HG03442 (cell line): ENCODE measurements around the gene SAE1.

Experiments
- ATAC-seq: cut with Tn5 transposase; IDR thresholded peaks from one replicate; pipeline ENCODE4 v1.9.1; 2021; ENCODE audit warnings: mild to moderate bottlenecking, moderate library complexity; ENCODE audit not compliant: unreplicated experiment

SAE1 gene

DNA sequence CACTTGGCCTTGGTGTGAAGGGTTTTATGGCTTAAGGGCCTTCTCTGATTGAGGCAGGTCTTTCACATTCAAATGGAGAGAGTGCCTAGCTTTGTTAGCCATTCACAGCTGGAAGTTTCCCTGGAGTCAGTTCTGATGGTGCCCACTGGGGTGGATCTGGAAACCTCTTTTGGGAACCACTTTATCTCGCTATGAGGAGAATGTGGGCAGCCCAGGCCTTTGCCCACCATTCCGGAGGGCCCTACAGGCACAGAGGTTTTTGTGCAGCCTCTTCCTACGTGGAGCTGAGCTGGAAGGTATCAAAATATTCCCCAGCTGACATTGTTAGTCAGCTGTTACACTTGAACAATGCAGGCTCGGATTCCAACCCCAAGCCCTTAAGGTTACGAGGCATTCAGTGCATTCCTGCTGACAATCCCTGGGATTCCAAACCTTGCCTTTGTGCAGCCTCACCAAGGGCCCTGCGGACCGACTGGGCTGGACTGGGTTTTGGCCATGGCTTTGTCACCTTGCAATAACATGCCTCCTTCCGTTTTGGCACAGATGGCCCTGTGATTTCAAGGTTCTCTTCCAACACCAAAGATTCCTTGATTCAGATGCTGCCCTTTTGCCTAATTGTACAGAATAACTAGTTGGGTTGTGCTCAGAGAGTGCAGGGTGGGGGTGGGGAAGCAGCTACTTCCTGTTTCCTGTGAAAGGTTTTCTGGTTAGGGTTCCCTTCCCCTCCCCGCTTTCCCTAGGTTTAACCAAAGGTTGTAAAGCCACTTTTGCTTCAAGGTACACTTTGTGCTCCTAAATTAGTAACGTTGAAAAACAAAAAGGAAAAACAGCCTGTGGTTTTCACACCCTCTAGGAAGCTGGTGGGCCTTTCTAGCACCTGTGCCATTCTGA is 27.0 kb downstream of the SAE1 start:
- no peak for ATAC-seq

DNA sequence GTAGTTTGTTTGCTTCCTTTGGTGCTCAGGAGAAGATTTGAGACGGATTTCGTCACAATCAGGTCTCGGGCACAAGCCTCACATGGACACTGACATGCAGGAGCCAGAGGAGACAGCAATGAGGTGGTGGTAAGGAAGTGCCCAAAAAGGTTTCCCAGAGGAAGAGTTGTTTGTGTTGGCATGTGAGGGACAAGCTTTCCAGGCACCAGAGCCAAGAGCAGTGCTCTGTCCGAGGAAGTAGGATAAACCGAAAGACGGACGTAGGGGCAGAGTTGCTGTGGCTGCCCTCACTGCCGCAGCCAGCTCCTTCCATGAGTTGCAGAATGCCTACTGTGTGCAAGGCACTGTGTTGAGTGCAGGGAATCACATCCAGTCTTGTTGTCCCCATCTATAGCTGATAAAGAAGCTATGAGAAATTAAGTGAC is 27.7 kb downstream of the SAE1 start:
- no peak for ATAC-seq

DNA sequence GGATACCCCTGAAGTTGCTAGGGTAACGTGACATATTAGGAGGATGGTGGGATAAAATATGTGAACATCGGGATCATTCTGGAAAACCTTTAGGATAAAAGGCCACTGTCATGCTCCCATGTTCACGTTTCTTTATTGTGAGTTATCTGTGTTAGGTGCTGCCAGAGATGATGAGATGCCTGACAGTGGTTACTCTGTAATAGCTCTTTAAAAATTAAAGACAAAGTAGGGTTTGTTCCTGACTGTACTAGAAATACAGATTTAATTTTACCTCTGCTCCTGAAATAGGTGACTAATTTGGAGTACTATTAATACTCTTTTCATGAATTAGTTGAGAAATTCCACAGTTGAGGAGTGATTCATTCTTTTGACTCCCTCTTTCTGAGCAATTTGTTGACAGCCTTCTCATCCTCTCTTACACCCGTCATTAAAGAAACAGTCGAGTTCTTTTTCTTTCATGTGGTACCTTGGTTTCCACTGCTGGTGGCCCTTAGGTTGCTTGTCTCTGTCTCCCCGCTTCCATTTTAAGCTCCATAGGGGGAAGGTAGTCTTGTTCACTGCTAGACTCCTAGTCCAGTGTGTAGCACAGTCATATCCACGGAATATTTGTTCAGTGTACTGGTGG is 28.4 kb downstream of the SAE1 start:
- no peak for ATAC-seq

DNA sequence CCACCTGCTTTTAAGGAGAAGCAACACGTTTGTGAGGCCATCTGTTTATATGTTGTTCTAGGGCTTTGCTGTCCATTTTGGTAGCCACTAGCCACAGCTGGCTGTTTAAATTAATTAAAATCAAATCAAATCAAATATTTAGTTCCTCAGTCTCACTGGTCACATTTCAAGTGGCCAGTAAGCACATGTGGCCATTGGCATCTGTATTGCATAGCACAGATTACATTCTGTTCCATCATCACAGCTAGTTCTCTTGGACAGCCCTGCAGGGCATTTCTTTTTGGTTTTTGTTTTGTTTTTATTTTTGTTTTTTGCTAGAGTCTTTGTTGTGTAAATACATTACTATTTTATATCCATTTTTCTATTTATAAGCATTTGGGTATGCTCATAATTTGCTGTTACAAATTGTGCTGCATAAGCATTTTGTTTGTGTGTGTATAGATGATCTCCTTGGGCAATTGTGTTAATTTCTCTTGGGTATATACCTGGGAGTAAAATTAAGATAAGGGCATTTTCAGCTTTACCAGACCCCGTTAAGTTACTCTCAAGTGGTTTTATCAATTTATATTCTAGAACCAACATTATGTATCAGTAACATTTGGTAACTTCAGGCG is 31.3 kb downstream of the SAE1 start:
- no peak for ATAC-seq

DNA sequence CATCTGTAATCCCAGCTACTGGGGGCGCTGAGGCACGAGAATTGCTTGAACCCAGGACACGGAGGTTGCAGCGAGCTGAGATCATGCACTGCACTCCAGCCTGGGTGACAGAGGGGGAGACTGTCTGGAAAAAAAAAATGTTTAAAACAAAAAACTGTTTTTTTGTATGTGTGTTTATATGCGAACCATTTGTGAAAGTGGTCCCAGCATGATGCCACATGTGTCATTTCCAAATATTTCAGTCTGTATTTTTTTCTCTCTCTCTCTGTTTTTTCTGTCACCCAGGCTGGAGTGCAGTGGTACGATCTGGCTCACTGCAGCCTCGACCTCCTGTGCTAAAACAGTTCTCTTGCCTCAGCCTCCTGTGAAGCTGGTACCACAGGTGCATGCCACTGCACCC is 37.4 kb downstream of the SAE1 start:
- ATAC-seq: no peak

DNA sequence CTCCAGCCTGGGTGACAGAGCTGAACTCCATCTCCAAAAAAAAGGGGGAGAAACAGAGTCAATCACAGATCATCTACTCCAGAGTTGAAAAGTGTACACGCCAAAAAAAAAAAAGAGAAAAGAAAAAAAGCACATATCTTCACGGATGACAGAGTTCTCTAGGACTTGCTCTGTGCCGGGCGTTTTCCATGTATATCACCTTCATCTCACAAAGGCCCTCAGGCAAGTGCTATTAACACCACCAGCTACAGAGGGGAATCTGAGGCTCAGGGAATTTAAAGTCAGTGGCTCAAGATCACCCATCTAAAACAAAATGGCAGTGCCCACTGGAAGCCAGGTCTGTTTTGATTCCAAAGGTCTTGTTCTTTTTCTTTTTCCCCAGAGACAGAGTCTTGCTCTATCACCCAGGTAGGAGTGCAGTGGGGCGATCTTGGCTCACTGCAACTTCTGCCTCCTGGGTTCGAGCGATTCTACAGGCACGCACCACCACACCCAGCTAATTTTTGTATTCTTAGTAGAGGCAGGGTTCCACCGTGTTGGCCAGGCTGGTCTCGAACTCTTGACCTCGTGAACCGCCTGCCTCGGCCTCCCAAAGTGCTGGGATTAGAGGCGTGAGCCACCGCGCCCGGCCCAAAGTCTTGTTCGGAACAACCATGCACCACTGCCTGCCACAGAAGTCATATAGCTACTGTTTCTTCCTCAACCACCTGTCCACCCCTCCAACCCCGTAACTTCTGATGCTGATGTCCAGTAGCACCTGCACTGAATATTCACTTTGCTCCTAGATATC is 42.2 kb downstream of the SAE1 start:
- ATAC-seq: no peak

DNA sequence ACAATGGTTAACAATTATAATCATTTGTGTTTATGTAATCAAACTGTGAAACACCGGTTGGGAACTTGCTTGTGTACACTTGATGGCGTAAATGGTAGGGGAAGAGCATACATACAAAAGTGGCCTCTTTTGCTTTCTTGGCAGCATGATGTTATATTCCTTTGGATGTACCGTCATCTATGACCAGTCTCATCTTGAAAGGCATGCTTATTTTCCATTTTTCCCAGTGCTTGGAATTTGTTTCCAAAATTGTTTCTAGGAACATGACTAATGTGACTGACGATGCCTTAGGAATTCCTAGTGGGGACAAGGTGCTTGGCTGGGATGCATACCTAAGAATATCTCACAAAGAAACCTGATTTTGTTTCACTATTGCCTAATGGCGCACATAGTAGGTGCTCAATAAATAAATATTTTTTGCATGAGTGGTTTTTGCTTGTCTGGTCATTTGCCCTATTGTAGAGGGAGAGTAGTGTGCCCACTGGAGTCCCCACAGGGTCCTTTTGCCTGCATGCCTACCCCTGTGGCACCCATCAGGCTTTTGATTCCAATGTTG is 45.5 kb downstream of the SAE1 start:
- no peak for ATAC-seq

DNA sequence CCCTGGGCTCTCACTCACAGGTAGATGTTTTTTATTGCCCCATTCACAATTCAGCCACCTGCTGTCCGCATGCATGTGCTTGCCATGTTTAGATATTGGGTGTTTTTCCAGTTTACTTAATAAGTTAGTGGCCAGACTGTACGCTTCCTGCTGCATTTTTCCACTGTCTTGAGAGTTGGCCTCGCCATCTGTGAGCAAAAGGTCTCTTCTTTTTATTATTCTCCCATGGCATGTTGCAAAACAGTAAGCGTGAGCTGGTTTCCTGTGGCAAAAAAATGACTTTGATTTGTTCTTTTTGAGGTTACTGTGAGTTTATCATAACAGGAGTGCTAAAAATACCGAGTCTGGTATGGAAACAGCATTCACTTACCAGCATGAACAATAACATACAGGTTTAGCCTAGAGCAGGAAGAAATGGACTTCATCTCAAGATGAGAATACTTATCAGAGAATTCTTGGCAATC is 46.0 kb downstream of the SAE1 start:
- ATAC-seq: no peak

DNA sequence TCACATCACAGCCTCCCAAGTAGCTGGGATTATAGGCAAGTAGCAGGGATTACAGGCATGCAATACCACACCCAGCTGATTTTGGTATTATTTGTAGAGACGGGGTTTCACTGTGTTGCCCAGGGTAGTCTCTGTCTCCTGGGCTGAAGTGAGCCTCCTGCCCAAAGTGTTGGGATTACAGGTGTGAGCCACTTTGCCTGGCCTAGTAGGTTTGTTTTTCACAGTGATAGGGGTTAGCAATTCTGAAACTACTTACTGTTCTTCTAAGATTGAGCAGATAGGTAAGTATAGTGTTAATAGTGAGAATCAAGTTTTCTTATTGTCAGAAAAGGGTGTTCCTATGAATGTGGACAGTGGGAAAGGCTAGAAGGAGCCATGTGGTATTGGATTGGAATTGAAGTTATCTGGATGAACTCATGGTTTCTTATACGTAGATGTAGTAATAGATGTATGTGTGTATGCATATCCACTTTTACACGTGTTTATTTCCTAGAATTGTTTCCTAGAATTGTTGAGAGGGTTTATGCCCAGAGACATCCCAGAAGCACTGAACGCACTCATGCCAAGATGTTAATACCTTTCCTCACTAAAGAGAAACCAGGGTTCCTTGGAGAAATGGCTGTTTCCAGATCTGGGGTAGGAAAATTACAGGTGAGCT is 49.1 kb downstream of the SAE1 start:
- no peak for ATAC-seq

DNA sequence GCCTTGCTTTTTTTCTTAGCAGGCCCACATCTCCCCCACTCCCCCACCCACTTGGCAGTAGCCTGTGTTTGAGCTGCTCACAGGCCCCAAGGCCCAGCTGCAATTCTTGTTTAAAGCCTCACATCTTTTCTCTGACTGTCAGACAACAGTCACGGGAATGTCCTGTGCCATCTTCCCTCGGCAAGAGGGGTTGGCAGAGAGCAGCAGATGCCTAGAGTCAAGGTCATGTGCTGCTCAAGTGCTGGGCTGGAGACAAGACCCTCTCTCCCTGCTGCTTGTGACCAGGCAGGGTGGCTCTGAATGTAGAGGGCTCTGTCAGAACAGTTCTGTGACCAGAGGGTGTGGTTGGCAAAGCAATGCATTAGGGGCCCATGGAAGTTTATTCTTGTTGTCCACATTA is 53.0 kb downstream of the SAE1 start:
- ATAC-seq: no peak

DNA sequence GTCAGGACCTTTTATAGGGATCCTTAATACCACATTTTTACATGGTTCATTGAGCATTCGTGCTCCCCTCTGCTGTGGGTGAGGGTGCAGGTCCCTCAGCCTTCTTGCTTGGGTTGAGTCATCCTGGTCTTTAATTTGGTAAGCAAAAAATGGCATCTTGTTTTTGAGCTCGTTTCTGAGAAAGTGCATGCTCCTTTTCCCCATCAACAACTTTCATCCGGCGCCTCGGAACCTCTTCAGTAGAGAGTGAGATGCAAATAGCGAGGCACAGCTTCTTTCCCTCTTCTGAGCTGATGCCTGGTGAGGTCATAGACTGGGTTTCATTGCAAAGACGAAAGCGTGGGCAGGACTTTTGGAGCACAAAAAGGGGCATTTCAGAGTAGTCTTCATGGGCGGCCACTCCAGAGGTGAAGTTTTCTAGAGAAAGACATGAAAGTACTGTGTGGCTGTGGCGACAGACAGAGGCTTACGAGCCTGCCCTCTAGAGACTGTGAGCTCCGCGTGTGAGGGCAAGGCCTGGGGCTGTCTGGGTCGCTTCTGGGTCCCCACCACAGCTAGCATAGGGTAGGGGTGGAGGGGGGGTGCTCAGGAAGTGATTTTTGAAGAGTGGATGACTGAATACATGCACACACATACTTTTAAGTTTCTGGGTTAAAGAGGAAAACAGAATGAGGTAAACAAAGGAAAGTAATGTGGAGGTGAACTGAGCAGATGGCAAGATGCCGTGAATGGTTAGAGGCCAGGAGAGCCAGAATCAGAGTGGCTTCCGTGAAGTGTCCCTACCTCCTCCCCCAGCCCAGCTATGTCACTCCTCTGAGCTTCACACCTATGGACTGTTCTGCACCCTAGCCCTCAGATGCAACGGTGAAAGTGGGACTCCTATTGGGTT is 56.1 kb downstream of the SAE1 start:
- ATAC-seq: peak; percentile 83

DNA sequence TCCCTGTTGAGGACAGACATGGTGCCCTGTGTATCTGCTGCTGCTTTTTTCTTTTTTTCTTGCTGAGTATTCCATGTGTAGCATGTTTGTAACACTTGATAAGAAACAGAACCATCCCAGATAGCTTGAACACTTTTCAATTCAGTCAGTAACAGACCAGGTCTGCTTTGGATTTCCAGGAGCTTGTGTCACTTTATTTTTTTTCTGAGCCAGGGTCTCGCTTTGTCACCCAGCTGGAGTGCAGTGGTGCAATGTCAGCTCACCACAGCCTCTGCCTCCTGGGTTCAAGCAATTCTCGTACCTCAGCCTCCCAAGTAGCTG is 56.7 kb downstream of the SAE1 start:
- no peak for ATAC-seq

DNA sequence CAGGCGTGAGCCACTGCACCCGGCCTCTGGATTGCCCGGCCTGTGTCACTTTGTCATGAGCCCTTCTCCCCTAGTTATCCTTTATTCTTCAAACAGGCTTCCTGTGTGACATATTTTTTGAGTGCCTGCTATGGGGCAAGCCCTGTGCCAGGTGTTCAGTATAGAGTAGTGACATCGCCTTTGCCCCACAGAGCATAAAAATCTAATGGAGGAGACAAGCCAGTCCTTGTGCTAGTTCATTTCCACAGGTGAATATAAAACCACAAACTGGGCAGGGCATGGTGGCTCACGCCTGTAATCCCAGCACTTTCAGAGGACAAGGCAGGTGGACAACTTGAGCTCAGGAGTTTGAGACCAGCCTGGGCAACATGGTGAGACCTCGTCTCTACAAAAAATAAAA is 57.2 kb downstream of the SAE1 start:
- ATAC-seq: no peak

DNA sequence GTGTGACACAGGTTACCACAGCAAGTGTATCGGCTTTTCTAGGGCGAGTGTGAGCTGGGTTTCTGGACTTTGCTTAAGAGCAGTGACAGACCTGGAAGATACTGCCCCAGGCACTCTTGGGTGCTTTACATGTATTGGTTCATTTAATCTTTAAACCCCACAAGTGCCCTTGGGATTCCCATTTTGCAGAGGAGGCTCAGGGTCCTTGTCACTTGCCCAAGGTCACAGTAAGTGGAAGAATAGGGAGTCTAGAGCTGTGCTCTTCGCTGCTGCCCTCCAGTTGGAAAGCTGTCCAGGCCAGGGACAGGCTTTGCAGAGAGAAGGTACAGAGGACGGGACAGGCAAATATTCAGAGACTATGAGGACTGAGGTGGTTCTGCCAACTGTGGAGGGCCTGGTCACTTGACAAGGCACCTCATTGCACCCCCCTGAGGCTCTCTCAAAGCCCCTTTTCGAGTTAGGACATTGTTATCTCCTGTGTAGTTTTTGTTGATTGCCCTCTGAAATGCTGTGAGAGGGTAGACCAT is 57.9 kb downstream of the SAE1 start:
- ATAC-seq: no peak

DNA sequence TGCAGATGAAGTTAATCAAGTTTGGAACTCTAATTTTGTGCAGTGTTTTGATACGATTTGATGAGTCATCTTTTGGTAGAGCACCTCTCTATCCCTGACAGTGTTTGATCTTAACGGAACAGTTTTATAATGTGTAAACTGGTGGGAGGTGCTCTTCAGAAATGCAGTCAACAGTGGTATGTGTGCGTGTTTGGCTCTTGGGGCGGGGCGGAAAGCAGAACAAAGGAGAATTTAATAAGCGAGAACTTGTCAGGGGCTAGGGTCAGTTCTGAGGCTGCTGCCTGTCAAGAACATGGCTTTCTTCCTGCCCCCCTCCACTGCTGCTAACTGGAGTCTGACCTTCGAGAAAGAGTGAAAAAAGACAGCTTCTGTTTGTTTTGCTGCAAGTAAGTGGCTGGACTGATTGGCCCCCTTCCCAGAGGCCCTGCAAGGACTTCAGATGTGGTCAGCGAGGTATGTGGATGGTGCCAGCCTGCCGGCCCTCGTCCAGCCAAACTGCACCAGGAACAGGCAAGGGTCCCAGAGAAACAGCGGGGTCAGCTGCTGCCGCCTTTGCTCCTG is 59.6 kb downstream of the SAE1 start:
- ATAC-seq: no peak

DNA sequence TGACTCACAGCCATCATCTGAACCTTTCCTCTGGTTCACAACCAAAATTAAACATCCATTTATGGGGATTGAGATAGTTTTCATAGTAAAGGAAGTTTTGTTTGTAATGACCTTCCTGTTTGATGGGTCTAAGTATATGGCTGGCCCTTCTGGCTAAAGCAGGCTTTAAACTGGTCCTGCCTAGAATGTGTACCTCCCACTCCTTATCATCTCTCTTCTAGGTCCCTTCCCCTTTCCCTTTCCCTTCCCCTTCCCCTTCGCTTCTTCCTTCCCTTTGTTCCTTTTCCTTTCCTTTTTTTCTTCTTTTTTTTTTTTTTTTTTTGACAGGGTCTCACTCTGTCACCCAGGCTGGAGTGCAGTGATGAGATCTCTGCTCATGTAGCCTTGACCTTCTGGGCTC is 64.8 kb downstream of the SAE1 start:
- ATAC-seq: no peak

DNA sequence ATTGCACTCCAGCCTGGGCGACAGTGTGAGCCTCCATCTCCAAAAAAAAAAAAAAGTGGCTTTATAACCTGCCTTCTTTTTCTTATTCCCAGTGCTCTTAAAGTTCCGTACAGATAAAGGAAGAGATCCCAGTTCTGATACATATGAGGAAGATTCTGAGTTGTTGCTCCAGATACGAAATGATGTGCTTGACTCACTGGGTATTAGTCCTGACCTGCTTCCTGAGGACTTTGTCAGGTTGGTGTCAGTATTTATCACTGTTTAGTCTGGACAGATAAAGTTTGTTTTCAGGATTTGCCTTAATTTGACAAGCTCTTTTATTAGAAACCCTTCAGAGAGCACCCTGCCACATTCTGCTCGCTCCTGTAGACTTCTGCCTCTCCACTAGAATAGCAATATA is 66.5 kb downstream of the SAE1 start:
- no peak for ATAC-seq

DNA sequence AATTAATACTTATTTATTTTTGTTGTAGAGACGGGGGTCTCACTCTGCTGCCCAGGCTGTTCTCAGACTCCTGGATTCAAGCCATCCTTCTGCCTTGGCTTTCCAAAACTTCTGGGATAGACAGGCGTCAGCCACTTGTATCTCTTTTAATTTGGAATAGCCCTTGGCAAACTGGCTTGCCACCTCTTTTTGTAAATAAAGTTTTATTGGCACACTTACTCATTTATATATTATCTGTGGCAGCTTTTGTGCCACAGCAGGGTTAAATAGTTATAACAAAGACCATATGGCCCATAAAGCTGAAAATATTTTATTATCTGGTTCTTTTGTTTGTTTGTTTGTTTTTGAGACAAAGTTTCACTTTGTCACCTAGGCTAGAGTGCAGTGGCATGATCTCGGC is 69.9 kb downstream of the SAE1 start:
- no peak for ATAC-seq

DNA sequence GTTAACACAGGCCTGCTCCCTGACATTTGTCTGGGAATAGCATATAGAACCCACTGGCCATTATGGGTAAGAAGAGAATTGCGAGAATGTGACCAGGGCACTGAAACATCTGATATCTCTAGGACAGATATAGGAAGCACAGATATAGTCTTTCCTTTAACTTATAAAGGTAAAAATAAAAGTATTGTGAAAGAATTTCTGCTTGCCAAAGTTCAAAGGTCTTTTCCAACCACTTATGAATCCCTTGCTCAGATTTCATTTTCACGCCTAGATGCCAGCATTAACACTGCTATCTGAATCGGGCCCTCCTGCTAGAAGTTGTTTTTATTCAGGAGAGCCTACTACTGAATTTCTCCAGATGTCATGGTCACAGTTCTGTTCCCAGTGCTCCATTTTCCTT is 72.6 kb downstream of the SAE1 start:
- no peak for ATAC-seq
